CD14-positive monocyte (primary cell): ENCODE measurements around the gene PRDM11. TPM values are rescaled to one million over a fixed set of nuclear protein-coding genes. Genes with fewer than 3 reads are reported as not detected.

ENCODE experiments used
- DNase-seq, 3 donors: peaks; one replicate each; pipeline ENCODE4 v3.0.0-alpha.2; 2011 to 2022
- H2AFZ ChIP-seq: 2 replicates; pipeline ENCODE4 v1.6.0; 2012; ENCODE audit warnings: mild to moderate bottlenecking, low read depth, low read length, inconsistent platforms; ENCODE audit not compliant: insufficient read depth, poor library complexity, severe bottlenecking
- H3K27ac ChIP-seq, 2 donors: 1 replicate in 1 of 2; 2 replicates in 1 of 2; pipeline ENCODE4 v1.5.1; 2012 to 2013; ENCODE audit warnings: low read length in 2 of 2, control low read depth in 1 of 2, inconsistent platforms in 1 of 2, low read depth in 1 of 2, mild to moderate bottlenecking in 1 of 2
- H3K27me3 ChIP-seq, 2 donors: one replicate each; pipeline versions ENCODE4 v1.6.0 to v1.6.1; 2011 to 2013; ENCODE audit warnings: low read length in 2 of 2; ENCODE audit not compliant: control insufficient read depth in 2 of 2, insufficient read depth in 2 of 2
- H3K36me3 ChIP-seq, 2 donors: replicated peaks in 1 of 2; 1 replicate in 1 of 2; 2 replicates in 1 of 2; pipeline versions ENCODE4 v1.5.1 to v1.6.1; 2012 to 2013; ENCODE audit warnings: low read length in 2 of 2, control low read depth in 1 of 2, inconsistent platforms in 1 of 2, mild to moderate bottlenecking in 1 of 2; ENCODE audit not compliant: insufficient read depth in 2 of 2, control insufficient read depth in 1 of 2
- H3K4me1 ChIP-seq, 2 donors: 1 replicate in 1 of 2; 2 replicates in 1 of 2; pipeline versions ENCODE4 v1.5.1 to v1.6.1; 2012 to 2013; ENCODE audit warnings: low read length in 2 of 2, control low read depth in 1 of 2, inconsistent platforms in 1 of 2, mild to moderate bottlenecking in 1 of 2, moderate library complexity in 1 of 2; ENCODE audit not compliant: insufficient read depth in 2 of 2, control insufficient read depth in 1 of 2
- H3K4me2 ChIP-seq: replicated peaks from 2 replicates; pipeline ENCODE3; 2012; ENCODE audit warnings: low read length, moderate library complexity, mild to moderate bottlenecking; ENCODE audit not compliant: poor library complexity, severe bottlenecking; ENCODE audit errors: extremely low read depth
- H3K4me3 ChIP-seq, 3 experiments: fragments of 200-600 bp in 1 of 3; sonication (generic) in 1 of 3; replicated peaks in 1 of 3; 1 replicate in 2 of 3; 2 replicates in 1 of 3; pipeline ENCODE4 v1.5.1; 2011 to 2013; ENCODE audit warnings: low read length in 3 of 3, mild to moderate bottlenecking in 3 of 3, control low read depth in 2 of 3, low read depth in 2 of 3, inconsistent platforms in 1 of 3, moderate library complexity in 1 of 3
- H3K79me2 ChIP-seq: 2 replicates; pipeline ENCODE4 v1.6.0; 2012; ENCODE audit warnings: mild to moderate bottlenecking, control low read depth, inconsistent platforms, low read length, moderate library complexity; ENCODE audit not compliant: insufficient read depth
- H3K9ac ChIP-seq: 2 replicates; pipeline ENCODE4 v1.6.0; 2017; ENCODE audit warnings: low read length, mild to moderate bottlenecking; ENCODE audit not compliant: insufficient read depth, poor library complexity, severe bottlenecking
- H3K9me3 ChIP-seq, 2 donors: replicated peaks in 1 of 2; 1 replicate in 1 of 2; 2 replicates in 1 of 2; pipeline versions ENCODE4 v1.5.1 to v1.6.1; 2012 to 2013; ENCODE audit warnings: low read length in 2 of 2, control low read depth in 1 of 2; ENCODE audit not compliant: control insufficient read depth in 1 of 2, insufficient read depth in 1 of 2
- H4K20me1 ChIP-seq: 2 replicates; pipeline ENCODE4 v1.6.0; 2012; ENCODE audit warnings: mild to moderate bottlenecking, low read length, control low read depth, moderate library complexity; ENCODE audit not compliant: insufficient read depth
- H3K27ac Mint-ChIP-seq, 7 donors: one replicate each; pipeline ENCODE4 v1.8.0; 2020; ENCODE audit warnings: mild to moderate bottlenecking in 7 of 7, mixed read lengths in 7 of 7, moderate library complexity in 6 of 7, inconsistent platforms in 2 of 7
- H3K27me3 Mint-ChIP-seq, 3 donors: one replicate each; pipeline ENCODE4 v1.8.0; 2021 to 2022; ENCODE audit warnings: low read depth in 3 of 3, mild to moderate bottlenecking in 3 of 3, mixed read lengths in 3 of 3, moderate library complexity in 3 of 3, inconsistent platforms in 1 of 3
- H3K36me3 Mint-ChIP-seq, 2 donors: one replicate each; pipeline ENCODE4 v1.8.0; 2020; ENCODE audit warnings: mixed read lengths in 2 of 2, inconsistent platforms in 1 of 2, mild to moderate bottlenecking in 1 of 2
- H3K4me1 Mint-ChIP-seq: one replicate; pipeline ENCODE4 v1.8.0; 2020; ENCODE audit warnings: mild to moderate bottlenecking, mixed read lengths
- H3K4me3 Mint-ChIP-seq, 2 donors: one replicate each; pipeline ENCODE4 v1.8.0; 2020; ENCODE audit warnings: mild to moderate bottlenecking in 2 of 2, mixed read lengths in 2 of 2, moderate library complexity in 1 of 2
- H3K9me3 Mint-ChIP-seq, 7 donors: one replicate each; pipeline ENCODE4 v1.8.0; 2020 to 2022; ENCODE audit warnings: mixed read lengths in 7 of 7, mild to moderate bottlenecking in 6 of 7, moderate library complexity in 6 of 7, inconsistent platforms in 2 of 7
- CTCF ChIP-seq: fragments of 200-600 bp; IDR thresholded peaks from one replicate; pipeline ENCODE4 v1.8.0; 2022; ENCODE audit warnings: antibody characterized with exemption, mild to moderate bottlenecking
- WGBS: methylation state at CpG from one replicate; pipeline ENCODE4 v1.1.5; 2013; ENCODE audit warnings: missing lambda C conversion rate; ENCODE audit not compliant: insufficient coverage; 5-methylcytosine and 5-hydroxymethylcytosine counted together
- intact Hi-C, 2 donors: fragments of 100-400 bp; cut with micrococcal nuclease; formaldehyde crosslinking; loops; one replicate each; pipeline versions ENCODE4 v1.15.0 to v1.15.1; 2023
- polyA plus RNA-seq, 3 donors: library from polyadenylated mRNA; depleted of rRNA in 1 of 3; unstranded in 2 of 3; stranded (reverse) in 1 of 3; fragments of 300-500 nt in 2 of 3; fragments of >200 nt in 1 of 3; fragmentation: Illumina TruSeq in 2 of 3; gene quantifications; 1 replicate in 2 of 3; 2 replicates in 1 of 3; pipeline ENCODE4 v1.2.3, GENCODE V29; 2012 to 2021

Gene PRDM11
- polyA plus RNA-seq, 3 donors: 0.48 to 1.8 TPM; not detected in 1

- Mint-ChIP-seq H3K27ac (no peak overlapping the region), H3K4me3 (no peak overlapping the region), H3K27me3 (peaks cover 2 to 14% (median 5%) of the 10 kb centered on the region in 3 donors), H3K4me1 (peaks cover 5% of the 10 kb centered on the region), H3K36me3 (no peaks in the 10 kb centered on the region), H3K9me3 (no peaks in the 10 kb centered on the region)
- no peak overlapping the region for H3K4me2 ChIP-seq
- no peaks in the 10 kb centered on the region for H3K9me3 ChIP-seq
- WGBS: 33% methylated on average over 1 of the region's 3 CpGs
- no peak for TF ChIP-seq CTCF
- H4K20me1 ChIP-seq: no peaks in the 10 kb centered on the region
- H3K4me3 ChIP-seq: no peak overlapping the region
- no peak overlapping the region for H2AFZ ChIP-seq
- no peaks in the 10 kb centered on the region for H3K36me3 ChIP-seq
- no peaks in the 10 kb centered on the region for H3K4me1 ChIP-seq
- H3K27ac ChIP-seq: no peak overlapping the region
- no peak overlapping the region for H3K9ac ChIP-seq
- H3K27me3 ChIP-seq: no peaks in the 10 kb centered on the region
- DNase-seq: no peak
- no peaks in the 10 kb centered on the region for H3K79me2 ChIP-seq
- intact Hi-C loops: no loop called here
Observed at GRCh38 chr11:45109400-45109799, 37.0 kb upstream of the PRDM11 start.

GRCh38 chr11:45110562-45110961 lies 35.9 kb upstream of the PRDM11 start:
- intact Hi-C loops: loop anchor here (1.0 to 10.0 kb wide), 2 partner anchors 184 to 222 kb away; no protein-coding TSS in a partner anchor
- H3K4me2 ChIP-seq: no peak overlapping the region
- H3K4me1 ChIP-seq: no peaks in the 10 kb centered on the region
- peak; percentile 37 to 59 (median 53) for DNase-seq
- no peaks in the 10 kb centered on the region for H3K9me3 ChIP-seq
- no peak overlapping the region for H2AFZ ChIP-seq
- H3K4me3 Mint-ChIP-seq: no peak overlapping the region
- peaks cover 2 to 16% (median 7%) of the 10 kb centered on the region in 3 donors for H3K27me3 Mint-ChIP-seq
- WGBS: 12% methylated on average over 6 of the region's 10 CpGs
- H3K4me1 Mint-ChIP-seq: peaks cover 5% of the 10 kb centered on the region
- no peaks in the 10 kb centered on the region for H3K79me2 ChIP-seq
- H3K27me3 ChIP-seq: no peaks in the 10 kb centered on the region
- peaks cover 0 to 2% (median 0%) of the 10 kb centered on the region in 7 donors for H3K9me3 Mint-ChIP-seq
- peak; percentile 68 for TF ChIP-seq CTCF
- no peaks in the 10 kb centered on the region for H3K36me3 Mint-ChIP-seq
- no peak overlapping the region for H3K27ac Mint-ChIP-seq
- no peak overlapping the region for H3K9ac ChIP-seq
- H3K27ac ChIP-seq: no peak overlapping the region
- no peaks in the 10 kb centered on the region for H3K36me3 ChIP-seq
- H3K4me3 ChIP-seq: no peak overlapping the region
- H4K20me1 ChIP-seq: no peaks in the 10 kb centered on the region
